Measurements from ENCODE around the gene AP2S1.
A peak's percentile ranks its signal among the peaks of the same experiment; 100 is the strongest.
"Not testable (repeated sequence)": the region's sequence is repeated elsewhere in the genome, so short reads cannot be mapped to it uniquely, and the experiment has no call there.

AP2S1 gene

GRCh38 chr19:46850228-46851203, at the start of gene AP2S1:
TSS of gene AP2S1 (minus strand) at chr19:46850846. CDS start at chr19:46850766, 80 bp downstream.
- Histone ChIP-seq H3K9ac (ENCODE audit: low read length) (peak within 1 kb of the TSS; percentile 97), H3K27me3 (ENCODE audit: control insufficient read depth in 1 of 2, insufficient read depth in 2 of 2, low read length in 2 of 2) (no peaks in the 10 kb centered on the region), H3K9me3 (ENCODE audit: low read length) (no peaks in the 10 kb centered on the region), H3K4me1 (ENCODE audit: insufficient read depth, low read length) (peaks cover 36% of the 10 kb centered on the region), H3K27ac (ENCODE audit: low read depth, low read length) (peak within 1 kb of the TSS; percentile 77), H3K36me3 (ENCODE audit: insufficient read depth, low read length) (no peaks in the 10 kb centered on the region), H3K4me3 (ENCODE audit: low read depth in 1 of 2, low read length in 2 of 2) (peak within 1 kb of the TSS; percentile 55 to 95)

- H3K27me3 ChIP-seq (ENCODE audit: control insufficient read depth in 1 of 2, insufficient read depth in 2 of 2, low read length in 2 of 2), result no peaks in the 10 kb centered on the region
- H3K4me3 ChIP-seq (ENCODE audit: low read depth in 1 of 2, low read length in 2 of 2), result no peak overlapping the region
- peaks cover 26% of the 10 kb centered on the region for H3K4me1 ChIP-seq (ENCODE audit: insufficient read depth, low read length)
- H3K9me3 ChIP-seq (ENCODE audit: low read length), result no peaks in the 10 kb centered on the region
- H3K27ac ChIP-seq (ENCODE audit: low read depth, low read length), result no peak overlapping the region
- H3K9ac ChIP-seq (ENCODE audit: low read length), result no peak overlapping the region
- no peaks in the 10 kb centered on the region for H3K36me3 ChIP-seq (ENCODE audit: insufficient read depth, low read length)
Measured at GRCh38 chr19:46900341-46900740, 49.7 kb upstream of the AP2S1 start.

GRCh38 chr19:46898731-46899130, 48.1 kb upstream of the AP2S1 start:
- Histone ChIP-seq H3K4me3 (ENCODE audit: low read depth in 1 of 2, low read length in 2 of 2) (peak overlapping the region in 1 of 2 donors; percentile 50), H3K9me3 (ENCODE audit: low read length) (no peaks in the 10 kb centered on the region), H3K27me3 (ENCODE audit: control insufficient read depth in 1 of 2, insufficient read depth in 2 of 2, low read length in 2 of 2) (no peaks in the 10 kb centered on the region), H3K9ac (ENCODE audit: low read length) (no peak overlapping the region), H3K4me1 (ENCODE audit: insufficient read depth, low read length) (peaks cover 26% of the 10 kb centered on the region), H3K36me3 (ENCODE audit: insufficient read depth, low read length) (no peaks in the 10 kb centered on the region), H3K27ac (ENCODE audit: low read depth, low read length) (no peak overlapping the region)

GRCh38 chr19:46896076-46896794, 45.6 kb upstream of the AP2S1 start:
- H3K27ac ChIP-seq (ENCODE audit: low read depth, low read length), result no peak overlapping the region
- peaks cover 9% of the 10 kb centered on the region for H3K4me1 ChIP-seq (ENCODE audit: insufficient read depth, low read length)
- no peak overlapping the region for H3K4me3 ChIP-seq (ENCODE audit: low read depth in 1 of 2, low read length in 2 of 2)
- no peaks in the 10 kb centered on the region for H3K9me3 ChIP-seq (ENCODE audit: low read length)
- no peaks in the 10 kb centered on the region for H3K27me3 ChIP-seq (ENCODE audit: control insufficient read depth in 1 of 2, insufficient read depth in 2 of 2, low read length in 2 of 2)
- no peaks in the 10 kb centered on the region for H3K36me3 ChIP-seq (ENCODE audit: insufficient read depth, low read length)
- no peak overlapping the region for H3K9ac ChIP-seq (ENCODE audit: low read length)

- Histone ChIP-seq H3K4me3 (ENCODE audit: low read depth in 1 of 2, low read length in 2 of 2) (no peak overlapping the region), H3K27me3 (ENCODE audit: control insufficient read depth in 1 of 2, insufficient read depth in 2 of 2, low read length in 2 of 2) (no peaks in the 10 kb centered on the region), H3K27ac (ENCODE audit: low read depth, low read length) (no peak overlapping the region), H3K9me3 (ENCODE audit: low read length) (no peaks in the 10 kb centered on the region), H3K36me3 (ENCODE audit: insufficient read depth, low read length) (no peaks in the 10 kb centered on the region), H3K9ac (ENCODE audit: low read length) (no peak overlapping the region), H3K4me1 (ENCODE audit: insufficient read depth, low read length) (peaks cover 12% of the 10 kb centered on the region)
Measured at GRCh38 chr19:46892252-46893179, 41.9 kb upstream of the AP2S1 start.

GRCh38 chr19:46890423-46891170, 40.0 kb upstream of the AP2S1 start:
- Histone ChIP-seq H3K27ac (ENCODE audit: low read depth, low read length) (no peak overlapping the region), H3K9me3 (ENCODE audit: low read length) (no peaks in the 10 kb centered on the region), H3K4me1 (ENCODE audit: insufficient read depth, low read length) (peaks cover 15% of the 10 kb centered on the region), H3K4me3 (ENCODE audit: low read depth in 1 of 2, low read length in 2 of 2) (no peak overlapping the region), H3K27me3 (ENCODE audit: control insufficient read depth in 1 of 2, insufficient read depth in 2 of 2, low read length in 2 of 2) (no peaks in the 10 kb centered on the region), H3K36me3 (ENCODE audit: insufficient read depth, low read length) (no peaks in the 10 kb centered on the region), H3K9ac (ENCODE audit: low read length) (no peak overlapping the region)

GRCh38 chr19:46887240-46887782, 36.7 kb upstream of the AP2S1 start:
- Histone ChIP-seq H3K9me3 (ENCODE audit: low read length) (no peaks in the 10 kb centered on the region), H3K36me3 (ENCODE audit: insufficient read depth, low read length) (no peaks in the 10 kb centered on the region), H3K9ac (ENCODE audit: low read length) (no peak overlapping the region), H3K4me3 (ENCODE audit: low read depth in 1 of 2, low read length in 2 of 2) (no peak overlapping the region), H3K27ac (ENCODE audit: low read depth, low read length) (no peak overlapping the region), H3K4me1 (ENCODE audit: insufficient read depth, low read length) (peaks cover 15% of the 10 kb centered on the region), H3K27me3 (ENCODE audit: control insufficient read depth in 1 of 2, insufficient read depth in 2 of 2, low read length in 2 of 2) (no peaks in the 10 kb centered on the region)

GRCh38 chr19:46886546-46887239, 36.0 kb upstream of the AP2S1 start:
- Histone ChIP-seq H3K9me3 (ENCODE audit: low read length) (no peaks in the 10 kb centered on the region), H3K4me3 (ENCODE audit: low read depth in 1 of 2, low read length in 2 of 2) (no peak overlapping the region), H3K9ac (ENCODE audit: low read length) (no peak overlapping the region), H3K27ac (ENCODE audit: low read depth, low read length) (no peak overlapping the region), H3K36me3 (ENCODE audit: insufficient read depth, low read length) (no peaks in the 10 kb centered on the region), H3K4me1 (ENCODE audit: insufficient read depth, low read length) (peaks cover 15% of the 10 kb centered on the region), H3K27me3 (ENCODE audit: control insufficient read depth in 1 of 2, insufficient read depth in 2 of 2, low read length in 2 of 2) (no peaks in the 10 kb centered on the region)

GRCh38 chr19:46885411-46885810, 34.8 kb upstream of the AP2S1 start:
- Histone ChIP-seq H3K36me3 (ENCODE audit: insufficient read depth, low read length) (no peaks in the 10 kb centered on the region), H3K4me3 (ENCODE audit: low read depth in 1 of 2, low read length in 2 of 2) (no peak overlapping the region), H3K9me3 (ENCODE audit: low read length) (no peaks in the 10 kb centered on the region), H3K4me1 (ENCODE audit: insufficient read depth, low read length) (peaks cover 9% of the 10 kb centered on the region), H3K27me3 (ENCODE audit: control insufficient read depth in 1 of 2, insufficient read depth in 2 of 2, low read length in 2 of 2) (no peaks in the 10 kb centered on the region), H3K9ac (ENCODE audit: low read length) (no peak overlapping the region), H3K27ac (ENCODE audit: low read depth, low read length) (no peak overlapping the region)

GRCh38 chr19:46882751-46883150, 32.1 kb upstream of the AP2S1 start:
- H3K27me3 ChIP-seq (ENCODE audit: control insufficient read depth in 1 of 2, insufficient read depth in 2 of 2, low read length in 2 of 2); H3K4me1 ChIP-seq (ENCODE audit: insufficient read depth, low read length); H3K27ac ChIP-seq (ENCODE audit: low read depth, low read length); H3K9me3 ChIP-seq (ENCODE audit: low read length); H3K9ac ChIP-seq (ENCODE audit: low read length); H3K36me3 ChIP-seq (ENCODE audit: insufficient read depth, low read length); H3K4me3 ChIP-seq (ENCODE audit: low read depth in 1 of 2, low read length in 2 of 2): not testable (repeated sequence)
